HFF-Myc (cell line): Measurements from ENCODE around the gene HES7.

ENCODE experiments used
- DNase-seq: peaks from one replicate; pipeline ENCODE4 v3.0.0-alpha.2; 2011; ENCODE audit warnings: low read depth; ENCODE audit errors: extremely low read depth
- H3K4me3 ChIP-seq: replicated peaks from 2 replicates; pipeline ENCODE4 v1.5.1; 2011; ENCODE audit warnings: low read depth, mild to moderate bottlenecking, control low read depth, low read length
- CTCF ChIP-seq: IDR thresholded peaks from 2 replicates; pipeline ENCODE4 v1.5.1; 2012; ENCODE audit warnings: mild to moderate bottlenecking, low read depth, low read length, control low read depth; ENCODE audit errors: missing control alignments

The HES7 gene

DNA sequence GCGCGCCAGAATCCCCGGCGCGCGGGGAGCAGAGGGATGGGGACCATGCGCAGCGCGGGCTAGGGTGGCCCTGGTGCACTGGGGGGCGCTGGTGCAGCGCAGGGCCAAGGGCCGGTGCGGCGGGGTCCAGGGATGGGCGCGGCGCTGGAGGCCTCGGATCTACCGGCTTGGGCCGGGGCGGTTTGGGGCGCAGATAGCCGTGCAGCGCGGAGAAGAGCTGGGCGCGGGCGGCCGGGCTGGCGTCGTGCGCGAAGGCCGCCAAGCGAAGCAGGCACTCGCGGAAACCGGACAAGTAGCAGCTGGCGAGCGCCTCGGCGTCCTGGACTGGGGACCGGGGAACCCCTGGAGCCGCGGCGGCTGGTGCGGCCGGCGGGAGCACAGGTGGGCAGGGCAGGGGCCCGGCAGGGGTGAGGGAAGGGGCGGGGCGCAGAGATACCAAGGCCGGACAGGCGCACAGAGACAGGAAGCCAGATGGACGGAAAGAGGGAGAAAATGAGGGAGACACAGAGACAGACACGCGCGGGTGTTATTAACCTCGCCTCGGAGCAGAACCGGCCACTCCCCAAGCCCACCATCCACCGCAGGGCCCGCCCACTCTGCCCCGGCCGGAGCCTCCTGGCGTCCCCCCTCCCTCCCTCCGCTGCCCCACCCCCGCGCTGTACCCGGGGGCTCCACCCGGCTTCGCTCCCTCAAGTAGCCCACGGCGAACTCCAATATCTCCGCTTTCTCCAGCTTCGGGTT, 2.1 kb downstream of the HES7 start:
- peak overlapping the region; percentile 60 for H3K4me3 ChIP-seq
- peak; percentile 47 for TF ChIP-seq CTCF
- DNase-seq, result no peak

DNA sequence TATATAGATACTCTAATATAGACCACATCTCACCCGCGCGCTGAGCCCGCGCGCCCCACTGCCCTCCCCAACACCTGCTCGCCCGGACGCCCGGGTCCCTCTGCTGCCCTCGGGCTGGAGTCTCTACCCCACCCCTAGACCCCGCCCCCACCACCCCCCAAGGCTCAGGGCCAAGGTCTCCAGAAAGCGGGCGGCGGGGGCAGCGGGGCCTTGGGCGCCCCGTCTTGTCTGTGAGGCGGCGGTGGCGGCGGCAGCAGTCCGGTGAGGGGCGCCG, 2.6 kb downstream of the HES7 start:
- TF ChIP-seq CTCF, result no peak
- no peak for DNase-seq
- peak overlapping the region; percentile 60 for H3K4me3 ChIP-seq

GRCh38 chr17:8120520-8121406, 3.1 kb downstream of the HES7 start:
- no peak for DNase-seq
- H3K4me3 ChIP-seq, result peak overlapping the region; percentile 60
- peak; percentile 27 for TF ChIP-seq CTCF

- H3K4me3 ChIP-seq, result peak overlapping the region; percentile 64
- no peak for TF ChIP-seq CTCF
- DNase-seq, result peak; percentile 88
Observed at GRCh38 chr17:8119581-8120519, 4.1 kb downstream of the HES7 start.

- TF ChIP-seq CTCF, result peak; percentile 88
- peak overlapping the region; percentile 64 for H3K4me3 ChIP-seq
- no peak for DNase-seq
Observed at GRCh38 chr17:8118769-8119580, 4.9 kb downstream of the HES7 start.
